ENCODE results near the gene KRTAP5-1. TPM values are rescaled to one million over a fixed set of nuclear protein-coding genes. Genes with fewer than 3 reads are reported as not detected.

KRTAP5-1 gene
- total RNA-seq, 2 donors from 2014 or later, result not detected

DNA sequence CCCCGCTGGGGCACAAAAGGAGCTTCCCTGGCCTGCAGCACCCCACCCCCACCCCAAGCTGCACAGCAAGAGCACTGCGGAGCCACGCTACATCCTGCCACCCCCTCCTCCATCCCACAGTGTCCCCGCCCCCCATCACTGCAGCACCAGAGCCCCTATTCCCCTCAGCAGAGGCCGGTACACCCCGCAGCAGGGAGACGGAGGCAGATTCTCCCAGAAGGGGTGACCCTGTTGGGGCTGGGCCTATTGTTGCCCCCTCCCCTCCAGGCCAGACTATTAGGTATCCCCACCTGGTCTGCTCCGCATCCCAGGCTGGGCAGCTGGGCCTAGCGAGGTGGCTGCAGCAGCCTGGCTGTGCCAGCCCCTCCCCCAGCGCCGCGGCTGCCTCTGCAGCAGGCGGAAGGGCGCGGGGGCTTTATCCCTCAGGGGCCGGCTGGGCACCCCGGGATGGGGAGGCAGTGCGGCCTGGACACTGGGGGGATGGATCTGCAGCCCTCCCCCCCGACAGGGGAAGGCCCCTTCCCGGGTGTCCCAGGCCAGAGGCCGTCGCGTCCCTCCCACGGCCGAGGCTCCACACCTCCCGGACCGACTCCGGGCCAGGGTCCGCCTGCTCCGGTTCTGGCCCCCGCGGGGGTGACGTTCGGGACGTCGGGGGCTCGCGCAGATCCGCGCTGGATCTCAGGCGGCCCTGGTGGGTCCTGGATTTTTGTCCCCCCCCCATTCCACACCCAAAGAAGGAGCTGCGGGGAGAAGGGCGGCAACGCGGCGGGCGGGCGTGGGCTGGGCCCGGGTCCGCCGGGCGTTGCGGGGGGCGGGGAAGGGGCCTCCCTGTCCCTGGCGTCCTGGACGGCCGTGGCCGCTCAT is 14.0 kb downstream of the KRTAP5-1 start:
- intact Hi-C loops (cut with DNase I), result no loop called here
- Histone ChIP-seq H3K27me3 (no peaks in the 10 kb centered on the region), H3K4me3 (peak overlapping the region; percentile 58), H3K36me3 (no peaks in the 10 kb centered on the region), H3K4me1 (peaks cover 4% of the 10 kb centered on the region), H3K9me3 (no peaks in the 10 kb centered on the region), H3K9ac (ENCODE audit: low read depth in 2 of 2, low read length in 2 of 2) (peak overlapping the region; percentile 75 to 82), H3K27ac (no peak overlapping the region)
- TF ChIP-seq, protein P1, sequence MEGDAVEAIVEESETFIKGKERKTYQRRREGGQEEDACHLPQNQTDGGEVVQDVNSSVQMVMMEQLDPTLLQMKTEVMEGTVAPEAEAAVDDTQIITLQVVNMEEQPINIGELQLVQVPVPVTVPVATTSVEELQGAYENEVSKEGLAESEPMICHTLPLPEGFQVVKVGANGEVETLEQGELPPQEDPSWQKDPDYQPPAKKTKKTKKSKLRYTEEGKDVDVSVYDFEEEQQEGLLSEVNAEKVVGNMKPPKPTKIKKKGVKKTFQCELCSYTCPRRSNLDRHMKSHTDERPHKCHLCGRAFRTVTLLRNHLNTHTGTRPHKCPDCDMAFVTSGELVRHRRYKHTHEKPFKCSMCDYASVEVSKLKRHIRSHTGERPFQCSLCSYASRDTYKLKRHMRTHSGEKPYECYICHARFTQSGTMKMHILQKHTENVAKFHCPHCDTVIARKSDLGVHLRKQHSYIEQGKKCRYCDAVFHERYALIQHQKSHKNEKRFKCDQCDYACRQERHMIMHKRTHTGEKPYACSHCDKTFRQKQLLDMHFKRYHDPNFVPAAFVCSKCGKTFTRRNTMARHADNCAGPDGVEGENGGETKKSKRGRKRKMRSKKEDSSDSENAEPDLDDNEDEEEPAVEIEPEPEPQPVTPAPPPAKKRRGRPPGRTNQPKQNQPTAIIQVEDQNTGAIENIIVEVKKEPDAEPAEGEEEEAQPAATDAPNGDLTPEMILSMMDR (IDR thresholded peaks at IDR 0.05), result no peak
- peak; percentile 31 for DNase-seq

DNA sequence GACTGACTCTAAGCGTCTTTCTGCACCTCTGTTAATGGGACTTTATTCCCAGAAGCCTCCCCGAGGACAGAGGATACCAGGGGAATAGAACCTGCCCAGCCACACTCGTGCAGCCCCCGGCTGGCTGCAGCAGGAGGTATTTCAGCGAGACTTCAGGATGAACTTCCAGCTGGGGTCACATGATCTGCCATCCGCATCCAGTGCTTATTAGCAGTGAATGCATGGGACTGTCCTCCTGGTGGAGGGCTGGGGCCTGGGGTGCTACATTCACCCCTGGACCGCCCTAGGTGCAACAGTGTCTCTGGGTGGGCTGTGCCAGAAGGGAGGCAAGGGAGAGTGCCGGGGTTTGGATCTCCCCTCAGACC is 14.6 kb downstream of the KRTAP5-1 start:
- Histone ChIP-seq H3K36me3 (no peaks in the 10 kb centered on the region), H3K4me3 (peak overlapping the region; percentile 58), H3K4me1 (peaks cover 4% of the 10 kb centered on the region), H3K27me3 (no peaks in the 10 kb centered on the region), H3K27ac (no peak overlapping the region), H3K9ac (ENCODE audit: low read depth in 2 of 2, low read length in 2 of 2) (peak overlapping the region; percentile 75 to 82), H3K9me3 (no peaks in the 10 kb centered on the region)
- intact Hi-C loops (cut with DNase I), result no loop called here
- peak; percentile 19 for DNase-seq
- TF ChIP-seq, protein P1 (IDR thresholded peaks at IDR 0.05), result no peak

DNA sequence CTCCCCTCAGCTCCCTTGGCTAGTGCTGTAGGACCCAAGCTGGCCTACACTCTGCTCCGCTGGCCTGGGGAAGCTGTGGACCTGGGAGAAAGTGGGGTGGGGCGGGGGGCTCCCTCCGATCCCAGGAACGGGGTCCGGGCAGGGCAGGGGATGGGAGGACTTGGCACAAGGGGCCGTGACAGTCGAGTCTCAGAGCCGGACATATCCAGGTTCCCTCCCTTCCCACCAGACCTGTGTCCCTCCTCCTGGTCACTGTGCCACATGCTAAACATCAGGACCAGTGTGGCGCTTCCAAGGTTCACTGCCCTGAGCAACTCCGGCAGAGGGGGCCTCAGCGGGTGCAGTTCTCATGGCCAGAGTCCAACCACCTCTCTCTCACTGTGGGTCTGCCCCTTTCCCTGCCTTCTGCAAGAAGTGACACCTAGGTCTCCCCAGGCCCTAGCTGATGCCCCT is 15.1 kb downstream of the KRTAP5-1 start:
- DNase-seq, result peak; percentile 23
- TF ChIP-seq, protein P1 (IDR thresholded peaks at IDR 0.05), result no peak
- no peaks in the 10 kb centered on the region for H3K36me3 ChIP-seq
- no peaks in the 10 kb centered on the region for H3K27me3 ChIP-seq
- H3K27ac ChIP-seq, result no peak overlapping the region
- peak overlapping the region in 1 of 2 donors; percentile 82 for H3K9ac ChIP-seq (ENCODE audit: low read depth in 2 of 2, low read length in 2 of 2)
- no peaks in the 10 kb centered on the region for H3K9me3 ChIP-seq
- intact Hi-C loops (cut with DNase I), result no loop called here
- peak overlapping the region; percentile 58 for H3K4me3 ChIP-seq
- peaks cover 5% of the 10 kb centered on the region for H3K4me1 ChIP-seq

DNA sequence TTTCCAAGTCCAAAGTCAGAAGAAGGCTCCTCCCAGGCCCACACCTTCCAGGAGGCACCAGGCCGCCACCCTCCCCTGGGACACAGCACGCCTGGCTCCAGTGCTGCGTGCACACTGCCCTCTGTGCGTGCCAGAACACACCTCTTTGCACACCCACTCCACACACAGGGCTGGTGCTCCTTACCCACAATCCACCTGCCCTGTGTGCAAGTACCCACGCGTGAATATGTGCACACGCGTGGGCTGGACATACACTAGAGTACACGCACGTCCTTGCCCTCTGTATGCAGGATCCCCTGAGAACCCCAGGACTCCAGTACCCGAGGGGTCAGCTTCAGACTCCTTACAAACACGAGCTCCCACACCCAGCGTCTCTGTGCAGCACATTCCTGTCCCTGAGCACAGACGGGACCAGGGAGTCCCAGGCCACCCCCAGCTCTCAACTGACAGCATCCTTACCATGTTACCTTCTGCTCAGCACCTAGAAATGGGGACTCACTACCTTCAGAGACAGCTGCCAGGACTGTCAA is 15.8 kb downstream of the KRTAP5-1 start:
- no peaks in the 10 kb centered on the region for H3K9me3 ChIP-seq
- peak; percentile 82 for DNase-seq
- intact Hi-C loops (cut with DNase I), result no loop called here
- no peaks in the 10 kb centered on the region for H3K36me3 ChIP-seq
- no peaks in the 10 kb centered on the region for H3K27me3 ChIP-seq
- H3K4me3 ChIP-seq, result no peak overlapping the region
- peak overlapping the region; percentile 17 for H3K27ac ChIP-seq
- TF ChIP-seq, protein P1 (IDR thresholded peaks at IDR 0.05), result no peak
- H3K4me1 ChIP-seq, result peaks cover 7% of the 10 kb centered on the region
- H3K9ac ChIP-seq (ENCODE audit: low read depth in 2 of 2, low read length in 2 of 2), result peak overlapping the region in 1 of 2 donors; percentile 82

DNA sequence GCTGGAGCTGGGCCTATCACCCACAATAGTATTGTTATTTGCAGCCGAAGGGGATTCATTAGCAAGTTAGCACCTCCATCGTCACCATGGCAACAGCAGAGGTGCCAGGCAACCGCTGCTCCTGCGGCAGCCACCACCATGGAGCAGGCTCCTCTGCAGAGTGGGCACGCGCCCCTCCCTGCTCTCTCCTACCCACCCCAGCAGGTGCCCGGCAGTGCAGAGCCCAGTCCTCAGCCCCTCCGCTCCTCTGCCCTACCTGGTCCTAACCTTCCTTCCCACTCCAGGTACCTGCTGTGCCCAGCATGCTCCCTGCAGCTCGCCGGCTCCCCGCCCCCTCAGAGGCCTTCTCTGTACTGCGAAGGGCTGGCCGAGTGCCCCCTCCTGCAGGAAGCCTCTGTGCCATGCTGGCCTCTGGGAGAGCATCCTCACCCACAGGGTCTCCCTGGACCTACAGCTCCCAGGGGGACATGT is 16.6 kb downstream of the KRTAP5-1 start:
- peak; percentile 20 for DNase-seq
- TF ChIP-seq, protein P1 (IDR thresholded peaks at IDR 0.05), result no peak
- intact Hi-C loops (cut with DNase I), result no loop called here
- H3K36me3 ChIP-seq, result no peaks in the 10 kb centered on the region
- H3K4me3 ChIP-seq, result no peak overlapping the region
- H3K27me3 ChIP-seq, result no peaks in the 10 kb centered on the region
- peak overlapping the region; percentile 22 for H3K27ac ChIP-seq
- peaks cover 7% of the 10 kb centered on the region for H3K4me1 ChIP-seq
- no peaks in the 10 kb centered on the region for H3K9me3 ChIP-seq
- H3K9ac ChIP-seq (ENCODE audit: low read depth in 2 of 2, low read length in 2 of 2), result peak overlapping the region; percentile 57 to 82

Measured in colonic mucosa (tissue), 4 donors.